DOHH2 (cell line): Measurements from ENCODE around the gene NINJ1.

ENCODE experiments used
- EZH2phosphoT487 ChIP-seq: fragments of 200-600 bp; sonication (generic); IDR thresholded peaks from 2 replicates; pipeline ENCODE4 v1.6.1; 2017; ENCODE audit warnings: borderline replicate concordance, mild to moderate bottlenecking, antibody characterized with exemption, low read length, moderate library complexity, mixed read lengths
- TF ChIP-seq, protein P1 (sequence below): fragments of 200-600 bp; sonication (generic); IDR thresholded peaks from one replicate; pipeline ENCODE4 v1.5.1; 2014; ENCODE audit warnings: antibody characterized with exemption, mild to moderate bottlenecking, low read depth, low read length; ENCODE audit not compliant: poor library complexity, severe bottlenecking

DNA sequence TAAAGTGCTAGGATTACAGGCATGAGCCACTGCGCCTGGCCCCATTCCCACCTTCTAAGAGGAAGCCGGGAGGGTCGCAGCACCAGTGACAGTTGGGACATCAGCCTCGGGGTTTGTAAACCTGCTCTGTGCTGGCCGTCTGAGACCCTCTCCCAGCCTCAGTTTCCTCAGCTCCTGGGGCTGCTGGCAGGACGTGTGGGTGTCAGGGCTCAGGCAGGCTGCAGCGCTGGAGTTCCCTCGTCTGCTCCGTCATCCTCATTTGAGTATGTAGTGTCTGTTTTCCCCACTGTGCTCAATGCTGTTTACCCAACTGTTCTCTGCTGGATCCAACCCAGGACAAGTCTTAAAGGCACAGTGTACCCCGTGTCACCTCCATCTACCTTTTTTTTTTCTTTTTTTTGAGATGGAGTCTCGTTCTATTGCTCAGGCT is 2.0 kb upstream of the NINJ1 start:
- TF ChIP-seq, protein P1, sequence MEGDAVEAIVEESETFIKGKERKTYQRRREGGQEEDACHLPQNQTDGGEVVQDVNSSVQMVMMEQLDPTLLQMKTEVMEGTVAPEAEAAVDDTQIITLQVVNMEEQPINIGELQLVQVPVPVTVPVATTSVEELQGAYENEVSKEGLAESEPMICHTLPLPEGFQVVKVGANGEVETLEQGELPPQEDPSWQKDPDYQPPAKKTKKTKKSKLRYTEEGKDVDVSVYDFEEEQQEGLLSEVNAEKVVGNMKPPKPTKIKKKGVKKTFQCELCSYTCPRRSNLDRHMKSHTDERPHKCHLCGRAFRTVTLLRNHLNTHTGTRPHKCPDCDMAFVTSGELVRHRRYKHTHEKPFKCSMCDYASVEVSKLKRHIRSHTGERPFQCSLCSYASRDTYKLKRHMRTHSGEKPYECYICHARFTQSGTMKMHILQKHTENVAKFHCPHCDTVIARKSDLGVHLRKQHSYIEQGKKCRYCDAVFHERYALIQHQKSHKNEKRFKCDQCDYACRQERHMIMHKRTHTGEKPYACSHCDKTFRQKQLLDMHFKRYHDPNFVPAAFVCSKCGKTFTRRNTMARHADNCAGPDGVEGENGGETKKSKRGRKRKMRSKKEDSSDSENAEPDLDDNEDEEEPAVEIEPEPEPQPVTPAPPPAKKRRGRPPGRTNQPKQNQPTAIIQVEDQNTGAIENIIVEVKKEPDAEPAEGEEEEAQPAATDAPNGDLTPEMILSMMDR: no peak
- TF ChIP-seq EZH2phosphoT487: no peak
